GM12874 (cell line): ENCODE results near the gene F11R.

Source experiments
- TF ChIP-seq, protein P1 (sequence below): IDR thresholded peaks from 2 replicates; pipeline ENCODE4 v1.5.1; 2011; ENCODE audit warnings: low read depth, mild to moderate bottlenecking, control low read depth, low read length, moderate library complexity; ENCODE audit not compliant: insufficient read depth

F11R gene

DNA sequence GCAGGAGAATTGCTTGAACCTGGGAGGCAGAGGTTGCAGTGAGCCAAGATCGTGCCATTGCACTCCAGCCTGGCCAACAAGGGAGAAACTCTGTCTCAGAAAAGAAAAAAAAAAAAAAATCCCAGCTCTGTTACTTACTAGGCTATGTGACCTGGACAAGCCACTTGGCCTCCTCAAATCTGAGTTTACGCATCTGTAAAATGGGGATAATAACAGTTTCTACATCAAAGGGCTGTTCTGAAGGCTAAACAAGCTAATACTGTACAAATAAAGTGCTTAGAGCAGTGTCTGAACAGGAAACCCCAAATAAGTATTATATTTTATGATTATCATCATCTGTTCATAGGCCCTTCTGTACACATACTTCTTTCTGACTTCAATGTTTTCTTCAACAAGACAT is 13.6 kb downstream of the F11R start:
- TF ChIP-seq, protein P1, sequence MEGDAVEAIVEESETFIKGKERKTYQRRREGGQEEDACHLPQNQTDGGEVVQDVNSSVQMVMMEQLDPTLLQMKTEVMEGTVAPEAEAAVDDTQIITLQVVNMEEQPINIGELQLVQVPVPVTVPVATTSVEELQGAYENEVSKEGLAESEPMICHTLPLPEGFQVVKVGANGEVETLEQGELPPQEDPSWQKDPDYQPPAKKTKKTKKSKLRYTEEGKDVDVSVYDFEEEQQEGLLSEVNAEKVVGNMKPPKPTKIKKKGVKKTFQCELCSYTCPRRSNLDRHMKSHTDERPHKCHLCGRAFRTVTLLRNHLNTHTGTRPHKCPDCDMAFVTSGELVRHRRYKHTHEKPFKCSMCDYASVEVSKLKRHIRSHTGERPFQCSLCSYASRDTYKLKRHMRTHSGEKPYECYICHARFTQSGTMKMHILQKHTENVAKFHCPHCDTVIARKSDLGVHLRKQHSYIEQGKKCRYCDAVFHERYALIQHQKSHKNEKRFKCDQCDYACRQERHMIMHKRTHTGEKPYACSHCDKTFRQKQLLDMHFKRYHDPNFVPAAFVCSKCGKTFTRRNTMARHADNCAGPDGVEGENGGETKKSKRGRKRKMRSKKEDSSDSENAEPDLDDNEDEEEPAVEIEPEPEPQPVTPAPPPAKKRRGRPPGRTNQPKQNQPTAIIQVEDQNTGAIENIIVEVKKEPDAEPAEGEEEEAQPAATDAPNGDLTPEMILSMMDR = no peak

DNA sequence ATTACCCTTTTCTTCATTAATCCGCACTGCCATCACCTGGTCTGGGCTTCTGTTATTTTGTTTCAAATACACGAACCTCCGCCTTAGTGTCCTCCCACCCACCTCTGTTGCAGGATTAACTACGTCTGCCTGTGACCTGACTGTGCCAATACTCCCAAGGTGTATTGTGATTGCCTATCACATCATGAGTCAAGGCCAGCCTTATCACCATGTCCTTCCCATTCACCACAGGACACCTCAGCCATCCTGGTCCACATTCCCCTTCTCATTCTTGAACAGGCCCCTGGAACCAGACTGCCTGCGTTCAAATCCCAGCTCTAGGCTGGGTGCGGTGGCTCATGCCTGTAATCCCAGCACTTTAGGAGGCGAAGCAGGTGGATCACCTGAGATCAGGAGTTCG is 14.4 kb downstream of the F11R start:
- TF ChIP-seq, protein P1 = no peak

DNA sequence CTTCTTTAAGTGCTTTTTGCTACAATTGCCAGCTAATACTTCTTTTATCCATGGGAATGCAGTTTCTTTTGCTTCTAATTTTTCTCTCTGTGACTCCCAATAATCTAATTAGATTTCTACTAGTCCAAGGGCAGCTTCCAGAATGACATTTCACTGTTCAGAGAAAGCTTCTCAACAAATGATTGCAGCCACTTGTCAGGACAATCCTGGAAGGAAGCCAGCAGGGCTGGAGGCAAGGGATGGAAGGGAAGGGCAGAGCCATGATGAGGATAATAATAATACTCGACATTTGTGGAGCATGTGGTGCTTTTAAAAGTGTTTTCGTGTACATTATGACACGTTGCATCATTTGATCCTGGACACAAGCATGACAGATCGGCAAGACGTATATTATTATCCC is 19.4 kb downstream of the F11R start:
- TF ChIP-seq, protein P1 = no peak

DNA sequence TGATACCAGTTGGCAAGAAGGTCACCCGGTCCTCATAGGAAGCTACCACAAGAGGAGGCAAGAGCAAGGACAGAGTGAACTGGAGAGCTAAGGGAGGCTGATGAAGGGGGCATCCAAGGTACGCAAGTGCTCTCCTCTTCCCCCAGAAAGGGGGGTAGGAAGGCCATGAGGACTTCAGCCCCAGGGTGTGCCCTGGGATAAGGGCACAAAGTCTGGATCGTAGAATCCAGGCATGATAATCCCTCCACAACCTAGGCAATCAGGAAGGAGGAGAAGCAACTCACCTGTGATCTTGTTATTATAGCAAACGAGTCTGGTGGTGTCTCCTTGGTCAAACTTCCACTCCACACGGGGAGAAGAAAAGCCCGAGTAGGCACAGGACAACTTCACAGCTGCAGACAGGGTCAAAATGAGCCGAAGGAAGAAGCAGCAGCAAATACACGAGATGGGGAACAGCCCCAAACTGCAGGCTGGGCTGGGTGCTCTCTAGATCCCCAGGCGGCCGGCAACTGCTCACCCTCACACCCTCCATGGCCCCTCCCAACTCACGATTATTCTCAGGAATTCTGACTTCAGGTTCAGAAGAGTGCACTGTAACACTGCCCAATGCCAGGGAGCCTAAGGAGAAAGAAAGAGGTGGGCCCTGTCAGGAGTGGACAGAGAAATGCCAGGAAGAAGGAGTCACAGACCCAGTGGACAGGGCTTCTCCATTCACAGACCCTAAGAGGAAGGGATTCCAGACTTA is 20.0 kb downstream of the F11R start:
- TF ChIP-seq, protein P1 = no peak

DNA sequence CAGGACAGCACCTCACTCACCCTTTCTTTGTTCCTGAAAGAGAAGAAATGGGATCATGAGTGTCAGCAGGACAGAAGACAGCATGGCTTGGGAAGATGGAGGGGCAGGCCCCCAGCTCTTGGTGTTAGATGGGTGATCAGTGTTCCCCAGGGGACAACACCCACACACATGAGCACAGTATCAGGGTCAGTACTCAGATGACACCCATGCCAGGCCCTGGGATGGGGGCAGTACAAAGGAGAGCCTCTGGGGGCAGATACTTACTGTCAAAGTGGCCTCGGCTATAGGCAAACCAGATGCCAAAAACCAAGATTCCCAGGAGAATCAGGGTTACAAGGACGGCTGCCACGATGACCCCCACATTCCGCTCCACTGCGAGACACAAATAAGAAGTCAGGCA is 21.6 kb downstream of the F11R start:
- TF ChIP-seq, protein P1 = no peak

DNA sequence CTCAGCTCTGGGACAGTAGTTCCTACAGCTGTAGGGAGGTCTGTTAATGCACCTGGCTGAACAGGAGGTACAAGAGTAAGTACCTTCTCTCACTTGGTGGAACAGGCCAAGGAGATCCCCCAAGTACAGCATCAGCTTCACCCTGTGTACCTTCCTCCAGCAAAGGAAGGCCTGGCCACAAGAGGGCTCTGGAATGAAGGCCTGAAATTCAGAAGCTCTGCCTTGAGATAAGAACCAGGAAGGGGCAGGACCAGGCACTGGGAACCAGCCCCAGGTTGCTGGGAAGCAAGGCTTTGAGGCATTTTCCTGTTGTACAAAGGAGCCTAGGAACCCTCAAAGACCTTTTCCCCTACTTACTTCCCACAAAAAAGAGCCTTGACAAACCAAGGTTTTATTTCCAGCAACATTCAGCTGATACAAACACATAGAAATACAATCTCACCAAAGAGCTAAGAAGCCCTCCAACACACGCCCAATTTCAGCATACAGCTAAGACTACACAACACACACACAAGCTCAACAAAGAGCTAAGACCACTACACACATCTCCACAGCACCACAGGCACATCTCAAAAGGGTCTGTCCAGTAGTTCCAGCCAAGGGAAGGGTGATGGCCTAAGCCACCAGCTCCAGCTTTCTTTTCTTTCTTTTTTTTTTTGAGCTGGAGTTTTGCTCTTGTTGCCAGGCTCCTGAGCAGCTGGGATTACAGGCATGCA is 23.5 kb downstream of the F11R start:
- TF ChIP-seq, protein P1 = peak; percentile 63

DNA sequence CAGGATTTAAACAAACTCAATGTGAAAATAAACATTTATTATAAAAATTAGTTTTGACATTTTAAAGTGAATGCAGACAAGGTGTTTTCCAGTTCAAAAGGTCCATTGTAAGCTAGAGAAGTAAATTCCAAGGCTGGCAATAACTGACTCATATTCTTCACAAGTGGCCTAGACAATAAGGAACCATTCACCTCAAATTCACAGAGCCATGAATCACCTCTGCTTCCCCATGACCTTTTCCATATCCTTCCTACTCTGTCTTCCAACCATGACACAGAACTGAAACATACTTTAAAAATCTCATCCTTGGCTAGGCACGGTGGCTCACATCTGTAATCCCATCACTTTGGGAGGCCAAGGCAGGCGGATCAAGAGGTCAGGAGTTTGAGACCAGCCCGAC is 24.8 kb downstream of the F11R start:
- TF ChIP-seq, protein P1 = no peak
